ENCODE measurements around the gene BEAN1. TPM values are rescaled to one million over a fixed set of nuclear protein-coding genes. Genes with fewer than 3 reads are reported as not detected.

Gene BEAN1
- polyA plus RNA-seq, 3 donors = 0.12 to 0.81 TPM; not detected in 1

DNA sequence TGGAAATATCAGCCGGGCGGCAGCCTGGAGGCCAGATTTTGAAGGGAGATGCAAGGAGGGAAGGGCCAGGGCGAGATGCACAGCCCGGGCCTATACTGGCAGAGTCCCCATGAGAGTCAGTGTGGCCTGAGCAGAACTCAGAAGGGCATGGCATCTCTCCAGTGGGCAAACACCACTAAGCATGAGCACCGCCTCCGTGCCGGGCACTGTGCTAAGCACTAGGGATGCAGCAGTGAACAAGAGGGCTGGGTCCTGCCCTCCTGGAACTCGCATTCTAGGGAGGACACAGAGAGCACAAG, 89.4 kb downstream of the BEAN1 start:
- Histone ChIP-seq H3K4me3 (replicated peaks in 1 of 3; ENCODE audit: low read depth in 2 of 3, low read length in 3 of 3) (peak overlapping the region in 1 of 3 experiments; percentile 37), H3K79me2 (ENCODE audit: insufficient read depth, low read length) (peaks cover 32% of the 10 kb centered on the region), H3K9me3 (replicated peaks in 1 of 2; ENCODE audit: control insufficient read depth in 1 of 2, insufficient read depth in 1 of 2, low read length in 2 of 2) (no peaks in the 10 kb centered on the region), H3K9ac (ENCODE audit: insufficient read depth, low read length, poor library complexity, severe bottlenecking) (peak overlapping the region; percentile 59), H3K27ac (ENCODE audit: low read depth in 1 of 2, low read length in 2 of 2) (peak overlapping the region; percentile 92 to 99), H3K27me3 (ENCODE audit: control insufficient read depth in 2 of 2, insufficient read depth in 2 of 2, low read length in 2 of 2) (no peaks in the 10 kb centered on the region), H4K20me1 (ENCODE audit: insufficient read depth, low read length) (no peaks in the 10 kb centered on the region), H3K4me2 (replicated peaks; ENCODE audit: extremely low read depth, low read length, poor library complexity, severe bottlenecking) (peak overlapping the region; percentile 53), H3K36me3 (replicated peaks in 1 of 2; ENCODE audit: control insufficient read depth in 1 of 2, insufficient read depth in 2 of 2, low read length in 2 of 2) (peaks cover 6 to 18% of the 10 kb centered on the region in 2 donors), H2AFZ (ENCODE audit: insufficient read depth, low read depth, low read length, poor library complexity, severe bottlenecking) (no peak overlapping the region), H3K4me1 (ENCODE audit: control insufficient read depth in 1 of 2, insufficient read depth in 2 of 2, low read length in 2 of 2) (peaks cover 88 to 90% of the 10 kb centered on the region in 2 donors)
- no peaks in the 10 kb centered on the region for H3K9me3 Mint-ChIP-seq
- intact Hi-C loops (cut with micrococcal nuclease) = loop anchor here (2.0 to 10.0 kb wide), 4 partner anchors 34 to 312 kb away; partner anchors contain the start of genes CKLF (in 2 of the 2) and TK2 (in 1 of the 2)
- WGBS (ENCODE audit: insufficient coverage) = 5% methylated on average over 8 of the region's 8 CpGs
- H3K27ac Mint-ChIP-seq = peak overlapping the region; percentile 99 to 100 (median 100)
- peaks cover 51 to 81% of the 10 kb centered on the region in 2 donors for H3K36me3 Mint-ChIP-seq
- TF ChIP-seq, protein P1, sequence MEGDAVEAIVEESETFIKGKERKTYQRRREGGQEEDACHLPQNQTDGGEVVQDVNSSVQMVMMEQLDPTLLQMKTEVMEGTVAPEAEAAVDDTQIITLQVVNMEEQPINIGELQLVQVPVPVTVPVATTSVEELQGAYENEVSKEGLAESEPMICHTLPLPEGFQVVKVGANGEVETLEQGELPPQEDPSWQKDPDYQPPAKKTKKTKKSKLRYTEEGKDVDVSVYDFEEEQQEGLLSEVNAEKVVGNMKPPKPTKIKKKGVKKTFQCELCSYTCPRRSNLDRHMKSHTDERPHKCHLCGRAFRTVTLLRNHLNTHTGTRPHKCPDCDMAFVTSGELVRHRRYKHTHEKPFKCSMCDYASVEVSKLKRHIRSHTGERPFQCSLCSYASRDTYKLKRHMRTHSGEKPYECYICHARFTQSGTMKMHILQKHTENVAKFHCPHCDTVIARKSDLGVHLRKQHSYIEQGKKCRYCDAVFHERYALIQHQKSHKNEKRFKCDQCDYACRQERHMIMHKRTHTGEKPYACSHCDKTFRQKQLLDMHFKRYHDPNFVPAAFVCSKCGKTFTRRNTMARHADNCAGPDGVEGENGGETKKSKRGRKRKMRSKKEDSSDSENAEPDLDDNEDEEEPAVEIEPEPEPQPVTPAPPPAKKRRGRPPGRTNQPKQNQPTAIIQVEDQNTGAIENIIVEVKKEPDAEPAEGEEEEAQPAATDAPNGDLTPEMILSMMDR (IDR thresholded peaks at IDR 0.05) = no peak
- peak overlapping the region; percentile 75 to 85 for H3K4me3 Mint-ChIP-seq
- no peak for DNase-seq
- H3K27me3 Mint-ChIP-seq (ENCODE audit: low read depth in 3 of 3) = peaks cover 0 to 2% (median 0%) of the 10 kb centered on the region in 3 donors
- H3K4me1 Mint-ChIP-seq = peaks cover 92% of the 10 kb centered on the region

DNA sequence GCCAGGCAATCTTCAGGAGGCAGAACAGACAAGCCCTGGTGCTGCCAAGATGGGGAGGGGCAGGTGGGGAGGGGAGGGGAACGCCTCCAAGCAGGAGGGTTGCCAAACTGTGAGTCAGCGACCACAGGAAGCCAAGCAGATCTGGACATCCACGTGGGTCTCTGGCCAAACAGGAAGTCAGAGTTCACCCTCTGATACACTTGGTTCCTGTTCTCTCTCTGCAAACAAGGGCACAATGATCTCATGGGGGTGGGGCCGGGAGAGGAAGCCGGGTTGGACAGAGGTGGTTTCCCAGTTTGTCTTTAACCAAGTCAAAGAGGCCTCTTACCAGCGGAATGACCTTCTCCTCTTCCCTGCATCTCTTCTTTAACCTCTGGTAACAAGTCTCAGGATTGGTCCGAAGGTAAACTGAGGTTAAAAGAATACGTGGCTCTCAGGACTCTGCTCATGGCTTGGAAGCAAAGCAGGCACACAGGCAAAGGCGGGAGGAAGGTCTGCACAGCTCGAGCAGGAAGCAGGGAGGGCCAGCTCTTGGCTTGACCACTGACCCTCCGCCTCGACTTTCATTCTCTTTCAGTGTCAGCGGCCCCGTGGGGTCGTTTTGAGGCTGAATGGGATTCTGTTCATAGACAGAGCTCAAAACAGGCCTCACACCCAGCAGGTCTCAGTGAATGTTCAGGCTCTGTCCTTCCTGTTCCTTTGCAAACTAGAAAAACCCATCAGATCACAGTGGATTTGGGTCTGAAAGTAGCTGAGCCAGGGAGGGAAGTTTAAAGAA, 89.9 kb downstream of the BEAN1 start:
- Mint-ChIP-seq H3K27me3 (ENCODE audit: low read depth in 3 of 3) (peaks cover 0 to 2% (median 0%) of the 10 kb centered on the region in 3 donors), H3K36me3 (peaks cover 50 to 81% of the 10 kb centered on the region in 2 donors), H3K27ac (peak overlapping the region; percentile 99 to 100 (median 100)), H3K9me3 (no peaks in the 10 kb centered on the region), H3K4me3 (peak overlapping the region; percentile 81 to 93), H3K4me1 (peaks cover 92% of the 10 kb centered on the region)
- intact Hi-C loops (cut with micrococcal nuclease) = loop anchor here (2.0 to 10.0 kb wide), 4 partner anchors 35 to 312 kb away; partner anchors contain the start of genes CKLF (in 2 of the 2) and TK2 (in 1 of the 2)
- H4K20me1 ChIP-seq (ENCODE audit: insufficient read depth, low read length) = no peaks in the 10 kb centered on the region
- peaks cover 3 to 13% of the 10 kb centered on the region in 2 donors for H3K36me3 ChIP-seq (replicated peaks in 1 of 2; ENCODE audit: control insufficient read depth in 1 of 2, insufficient read depth in 2 of 2, low read length in 2 of 2)
- peak overlapping the region; percentile 24 to 68 (median 41) for H3K4me3 ChIP-seq (replicated peaks in 1 of 3; ENCODE audit: low read depth in 2 of 3, low read length in 3 of 3)
- TF ChIP-seq, protein P1 (IDR thresholded peaks at IDR 0.05) = no peak
- H3K4me1 ChIP-seq (ENCODE audit: control insufficient read depth in 1 of 2, insufficient read depth in 2 of 2, low read length in 2 of 2) = peaks cover 88 to 91% of the 10 kb centered on the region in 2 donors
- H3K27me3 ChIP-seq (ENCODE audit: control insufficient read depth in 2 of 2, insufficient read depth in 2 of 2, low read length in 2 of 2) = no peaks in the 10 kb centered on the region
- DNase-seq = peak; percentile 99 to 100 (median 99)
- peak overlapping the region; percentile 84 for H3K9ac ChIP-seq (ENCODE audit: insufficient read depth, low read length, poor library complexity, severe bottlenecking)
- peak overlapping the region; percentile 99 for H3K27ac ChIP-seq (ENCODE audit: low read depth in 1 of 2, low read length in 2 of 2)
- no peak overlapping the region for H2AFZ ChIP-seq (ENCODE audit: insufficient read depth, low read depth, low read length, poor library complexity, severe bottlenecking)
- 8% methylated on average over 6 of the region's 15 CpGs for WGBS (ENCODE audit: insufficient coverage)
- H3K79me2 ChIP-seq (ENCODE audit: insufficient read depth, low read length) = peaks cover 32% of the 10 kb centered on the region
- no peaks in the 10 kb centered on the region for H3K9me3 ChIP-seq (replicated peaks in 1 of 2; ENCODE audit: control insufficient read depth in 1 of 2, insufficient read depth in 1 of 2, low read length in 2 of 2)
- peak overlapping the region; percentile 78 for H3K4me2 ChIP-seq (replicated peaks; ENCODE audit: extremely low read depth, low read length, poor library complexity, severe bottlenecking)
